A549 treated with CpdA at 1 μM for 4 hours (cell line): ENCODE measurements around the gene PAK2. TPM values are rescaled to one million over a fixed set of nuclear protein-coding genes. Genes with fewer than 3 reads are reported as not detected.

ENCODE experiments used
- total RNA-seq: library from RNA; stranded (reverse); fragments of 200-300 nt; extraction: Qiagen RNA extraction; gene quantifications from 5 replicates; pipeline ENCODE4 v1.2.3, GENCODE V29; 2022; ENCODE audit warnings: low read depth

The PAK2 gene
- total RNA-seq: 32.8 to 55.4 TPM (median 38.1 TPM) in 5 replicates

DNA sequence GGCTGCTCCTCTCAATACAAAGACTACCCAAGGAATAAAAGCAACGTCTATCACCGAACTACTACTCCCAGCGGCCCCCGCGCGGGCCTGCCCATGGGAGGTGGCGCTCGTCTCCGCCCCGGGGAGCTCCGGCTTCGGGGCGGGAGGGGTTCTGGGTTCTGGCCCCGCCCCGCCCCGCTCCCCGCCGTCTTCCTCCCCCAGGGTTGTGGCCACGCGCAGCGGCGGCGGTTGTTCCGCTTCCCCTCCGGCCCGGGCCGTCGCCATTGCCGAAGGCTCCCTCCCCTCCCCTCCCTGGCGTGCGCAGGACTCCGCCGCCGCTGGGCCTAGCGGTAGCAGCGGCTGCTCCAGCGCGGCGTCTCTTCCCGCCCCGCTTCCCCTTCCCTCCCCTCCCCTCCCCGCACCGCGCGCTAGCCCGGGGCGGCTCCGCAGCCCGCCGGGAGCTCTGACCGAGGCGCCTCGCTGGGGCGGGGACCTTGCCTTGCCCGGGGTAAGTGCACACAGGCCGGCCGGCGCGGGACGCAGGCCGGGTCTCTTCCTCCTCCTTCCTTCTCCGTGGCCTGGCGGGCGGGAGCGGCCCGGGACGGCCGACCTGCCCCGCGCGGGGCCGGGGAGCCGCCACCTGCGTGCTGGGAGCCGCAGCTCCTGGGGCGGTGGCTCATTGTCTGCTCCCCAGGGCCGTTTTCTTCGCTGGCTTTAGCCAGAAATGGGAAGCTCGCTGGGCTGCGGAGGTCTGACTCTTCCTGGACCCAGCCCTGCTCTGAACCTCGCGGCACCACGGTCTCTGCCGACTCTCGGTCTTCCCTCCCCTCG is at the start of gene PAK2:
TSS of gene PAK2 (plus strand) at position 187 of the 810 bp plus-strand sequence. CDS start 42,790 bp downstream, outside the sequence.

DNA sequence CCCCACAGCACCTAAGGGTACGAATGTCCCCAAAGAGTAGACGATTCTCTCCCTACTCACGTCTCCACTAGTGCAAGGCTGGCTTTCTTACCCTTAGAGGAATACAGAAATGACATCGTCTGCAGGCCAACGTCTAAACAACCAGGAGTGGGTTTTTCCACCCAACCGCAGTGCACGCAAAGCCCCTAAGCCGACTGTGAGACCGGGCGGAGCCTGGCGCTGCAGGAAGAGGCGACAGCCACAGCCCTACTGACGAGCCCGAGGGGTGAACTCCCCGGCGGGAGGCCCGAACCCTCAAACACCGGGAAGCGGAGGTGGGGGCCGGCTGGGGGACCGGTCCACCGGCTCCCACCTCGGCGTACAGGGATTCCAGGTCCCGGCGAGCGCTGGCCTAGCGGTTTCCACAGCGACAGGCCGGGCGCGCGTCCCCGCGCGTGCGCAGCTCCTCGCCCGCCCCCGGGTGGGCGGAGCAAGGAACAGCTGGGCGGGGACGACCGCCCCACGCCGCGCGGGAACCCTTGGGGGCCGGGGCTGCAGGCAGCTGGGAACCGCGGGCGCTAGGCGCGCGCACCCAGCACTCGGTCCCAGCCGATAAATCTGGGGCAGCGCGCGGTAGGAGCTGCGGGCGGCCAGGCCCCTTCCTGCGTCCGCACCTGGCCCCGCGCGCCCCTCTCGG is 27.7 kb upstream of the PAK2 start, which contains the start of the genes CEP19 and PIGX:
TSS of gene CEP19 (minus strand) at position 413 of the 676 bp plus-strand sequence. CDS start 3,593 bp downstream, outside the sequence.
TSS of gene PIGX (plus strand) at position 540 of the 676 bp plus-strand sequence.

DNA sequence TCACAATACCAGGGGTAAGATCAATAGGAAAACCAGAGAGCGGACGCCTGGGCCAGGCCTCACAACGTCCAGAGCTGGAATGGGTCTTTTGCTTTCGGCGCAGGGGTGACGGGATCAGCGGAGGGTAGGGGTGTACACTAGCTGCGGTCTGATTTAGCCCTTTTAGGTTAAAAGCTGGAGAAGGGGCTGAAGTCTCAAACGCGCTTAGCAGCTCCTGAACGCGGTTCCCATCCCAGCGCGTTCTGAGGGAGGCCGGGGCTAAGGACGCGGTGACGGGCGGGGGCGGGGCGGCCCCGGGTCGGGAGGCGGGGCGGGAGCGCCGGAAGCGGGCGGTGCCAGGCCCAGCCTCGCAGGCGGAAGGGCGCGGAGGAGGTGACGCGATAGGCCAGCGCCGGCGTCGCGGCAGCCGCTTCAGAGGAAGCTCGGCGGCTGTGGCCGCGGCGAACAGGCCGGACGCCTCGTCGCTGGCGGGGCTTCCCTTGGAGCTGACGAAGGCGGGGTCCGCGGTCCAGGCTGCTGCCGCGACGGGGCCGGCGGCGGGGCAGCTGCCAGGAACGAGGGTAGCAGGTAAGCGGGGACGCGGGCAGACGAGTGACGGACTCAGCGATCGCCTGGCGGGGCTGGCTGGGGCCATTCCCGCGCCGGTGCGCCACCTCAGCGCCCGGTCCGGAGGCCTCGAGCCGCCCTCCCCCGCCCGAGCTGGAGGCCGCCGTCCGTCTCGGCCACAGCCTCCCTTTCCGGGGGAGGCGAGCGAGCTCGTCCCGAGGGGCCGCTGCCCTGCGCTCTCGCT is 128.0 kb downstream of the PAK2 start, which contains the start of gene SENP5:
TSS of gene SENP5 (plus strand) at position 414 of the 790 bp plus-strand sequence. CDS start 17,262 bp downstream, outside the sequence.

Other genes starting within 250 kb of the PAK2 start
- gene RNF168, start 236.1 kb upstream of the PAK2 start, total RNA-seq: 4.2 to 5.6 TPM (median 4.5 TPM) in 5 replicates
- gene SMCO1, start 224.5 kb upstream of the PAK2 start, total RNA-seq: not detected in 5 replicates
- 8.8 to 11.4 TPM (median 10.4 TPM) in 5 replicates for gene WDR53, start 171.3 kb upstream of the PAK2 start, total RNA-seq
- gene FBXO45, start 171.2 kb upstream of the PAK2 start, total RNA-seq: 6.8 to 8.2 TPM (median 7.2 TPM) in 5 replicates
- gene NRROS, start 100.2 kb upstream of the PAK2 start, total RNA-seq: not detected in 5 replicates
- 3.1 to 3.6 TPM (median 3.4 TPM) in 5 replicates for gene CEP19, start 27.6 kb upstream of the PAK2 start, total RNA-seq
- gene PIGX, start 27.5 kb upstream of the PAK2 start, total RNA-seq: 26.9 to 32.4 TPM (median 29.9 TPM) in 5 replicates
- gene SENP5, start 128.1 kb downstream of the PAK2 start, total RNA-seq: 5.4 to 8.7 TPM (median 7.2 TPM) in 5 replicates
- gene NCBP2, start 202.7 kb downstream of the PAK2 start, total RNA-seq: 45.3 to 54.3 TPM (median 47.6 TPM) in 5 replicates
- 0.94 to 1.6 TPM (median 1.3 TPM) in 5 replicates for gene PIGZ, start 229.0 kb downstream of the PAK2 start, total RNA-seq